OCI-LY1 (cell line): ENCODE measurements around the gene IFIT3.

Source experiments
- CTCF ChIP-seq: fragments of 200-600 bp; sonication (generic), shearing (Covaris generic); IDR thresholded peaks from 2 replicates; pipeline ENCODE4 v1.5.1; 2017; ENCODE audit warnings: mild to moderate bottlenecking, antibody characterized with exemption, low read length, moderate library complexity, mixed read lengths
- EZH2 ChIP-seq: fragments of 200-600 bp; sonication (generic), shearing (Covaris generic); IDR thresholded peaks from 2 replicates; pipeline ENCODE4 v1.8.0; 2017; ENCODE audit warnings: borderline replicate concordance, mixed run types, mild to moderate bottlenecking, antibody characterized with exemption, low read length, moderate library complexity, mixed read lengths

- TF ChIP-seq CTCF (no peak), EZH2 (no peak)
Observed at GRCh38 chr10:89351412-89351779, 23.6 kb downstream of the IFIT3 start.
